ENCODE data around the gene SPRTN.

DNA sequence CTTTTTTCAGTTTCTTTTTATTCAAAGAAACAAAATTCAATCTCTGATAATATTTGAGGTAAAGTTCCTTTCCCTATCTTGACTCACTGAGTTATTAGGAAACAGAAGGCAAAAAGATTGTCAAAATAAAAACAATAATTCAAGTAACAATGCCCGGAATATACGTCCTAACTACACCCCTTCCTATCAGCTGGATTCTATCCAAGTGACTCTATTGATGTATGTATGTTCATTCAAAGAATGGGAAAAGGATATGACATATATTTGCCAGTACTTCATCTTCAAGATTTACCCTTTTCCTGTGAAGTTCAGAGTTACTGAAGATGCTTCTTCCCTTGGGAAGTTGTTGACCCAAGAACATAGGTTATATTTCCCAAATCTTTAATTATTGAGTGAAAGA is 13.7 kb downstream of the SPRTN start:
- TF ChIP-seq POLR2A (IDR thresholded peaks at IDR 0.05): no peak
- TF ChIP-seq, protein P1, sequence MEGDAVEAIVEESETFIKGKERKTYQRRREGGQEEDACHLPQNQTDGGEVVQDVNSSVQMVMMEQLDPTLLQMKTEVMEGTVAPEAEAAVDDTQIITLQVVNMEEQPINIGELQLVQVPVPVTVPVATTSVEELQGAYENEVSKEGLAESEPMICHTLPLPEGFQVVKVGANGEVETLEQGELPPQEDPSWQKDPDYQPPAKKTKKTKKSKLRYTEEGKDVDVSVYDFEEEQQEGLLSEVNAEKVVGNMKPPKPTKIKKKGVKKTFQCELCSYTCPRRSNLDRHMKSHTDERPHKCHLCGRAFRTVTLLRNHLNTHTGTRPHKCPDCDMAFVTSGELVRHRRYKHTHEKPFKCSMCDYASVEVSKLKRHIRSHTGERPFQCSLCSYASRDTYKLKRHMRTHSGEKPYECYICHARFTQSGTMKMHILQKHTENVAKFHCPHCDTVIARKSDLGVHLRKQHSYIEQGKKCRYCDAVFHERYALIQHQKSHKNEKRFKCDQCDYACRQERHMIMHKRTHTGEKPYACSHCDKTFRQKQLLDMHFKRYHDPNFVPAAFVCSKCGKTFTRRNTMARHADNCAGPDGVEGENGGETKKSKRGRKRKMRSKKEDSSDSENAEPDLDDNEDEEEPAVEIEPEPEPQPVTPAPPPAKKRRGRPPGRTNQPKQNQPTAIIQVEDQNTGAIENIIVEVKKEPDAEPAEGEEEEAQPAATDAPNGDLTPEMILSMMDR (IDR thresholded peaks at IDR 0.05): no peak
- no peak for TF ChIP-seq POLR2AphosphoS5 (IDR thresholded peaks at IDR 0.05)

Data from breast epithelium (tissue), 3 donors.